ENCODE data around the gene PDIA6.
A peak's percentile ranks its signal among the peaks of the same experiment; 100 is the strongest.
"Not testable (repeated sequence)": the region's sequence is repeated elsewhere in the genome, so short reads cannot be mapped to it uniquely, and the experiment has no call there.

The PDIA6 gene

DNA sequence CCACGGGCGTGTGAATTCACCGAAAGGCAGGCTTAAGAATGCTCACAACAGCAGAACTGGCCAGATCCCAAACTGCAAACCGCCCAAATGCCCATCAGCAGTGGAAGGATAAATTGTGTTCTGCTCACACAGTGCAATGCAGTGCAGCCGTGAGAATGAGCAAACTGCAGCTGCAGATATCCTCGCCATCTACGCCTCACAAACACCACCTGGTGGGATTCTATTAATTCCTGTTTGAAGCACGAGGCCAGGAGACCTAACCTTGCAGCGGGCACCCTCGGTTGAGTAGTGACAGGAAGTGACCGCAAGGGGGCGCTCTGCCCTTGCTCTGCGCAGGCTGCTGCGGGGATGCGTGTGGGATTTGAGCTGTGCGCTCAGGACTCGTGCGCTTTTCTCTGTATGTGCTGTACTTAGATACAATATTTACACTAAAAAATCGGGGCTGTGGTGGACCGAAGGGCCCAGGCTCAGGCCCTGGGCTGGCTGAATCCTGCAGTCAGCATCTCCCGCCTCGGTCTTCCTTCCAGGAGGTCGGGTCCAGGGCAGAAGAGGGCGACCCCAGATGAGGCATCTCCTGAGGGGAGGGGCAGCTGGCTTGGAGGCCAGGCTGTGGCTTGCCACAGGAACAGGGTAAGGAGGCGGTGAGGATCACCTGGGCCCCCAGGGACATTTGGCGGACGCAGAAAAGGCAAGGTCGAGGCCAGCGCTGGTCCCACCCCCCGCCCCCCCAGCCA lies 19.8 kb upstream of the PDIA6 start:
- DNase-seq, result peak; percentile 76

- DNase-seq, result no peak
Measured at GRCh38 chr2:10831400-10831985, 18.9 kb upstream of the PDIA6 start.

DNA sequence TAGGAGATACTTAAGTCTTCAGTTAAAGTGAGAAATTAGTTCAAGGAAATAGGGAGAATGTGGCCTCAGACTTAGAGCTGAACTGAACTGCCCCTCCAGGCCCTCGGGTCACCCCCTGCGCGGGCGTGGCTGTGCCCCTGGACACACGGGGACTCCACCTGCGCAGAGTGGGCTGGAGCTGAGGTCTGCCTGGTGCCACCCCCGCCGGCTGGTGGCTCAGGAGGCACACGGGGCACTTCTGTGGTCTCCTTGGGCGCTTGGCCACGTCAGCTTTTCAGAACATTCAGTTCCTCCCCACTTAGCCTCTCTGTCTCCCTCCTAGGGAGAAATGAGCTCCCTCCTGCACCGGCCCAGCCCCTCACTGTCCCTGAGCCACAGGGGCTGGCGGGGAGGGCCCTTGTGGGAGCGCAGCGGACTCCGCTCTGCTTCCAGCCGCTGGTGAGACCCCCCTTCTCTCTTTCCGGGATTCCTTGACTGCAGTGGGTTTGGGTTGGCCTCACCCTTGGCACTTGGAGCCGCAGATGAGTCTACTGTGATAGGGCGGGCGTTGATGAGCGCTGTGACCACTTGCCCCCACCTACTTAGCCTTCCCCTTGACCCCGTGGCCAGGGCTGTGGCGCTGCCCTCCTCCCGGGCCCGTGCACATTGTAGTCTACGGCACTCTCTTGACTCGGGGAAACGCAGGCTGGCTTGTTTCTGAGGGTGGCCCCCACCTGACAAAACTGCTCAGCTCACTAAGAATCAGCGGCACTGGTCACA lies 18.2 kb upstream of the PDIA6 start:
- DNase-seq, result no peak

DNA sequence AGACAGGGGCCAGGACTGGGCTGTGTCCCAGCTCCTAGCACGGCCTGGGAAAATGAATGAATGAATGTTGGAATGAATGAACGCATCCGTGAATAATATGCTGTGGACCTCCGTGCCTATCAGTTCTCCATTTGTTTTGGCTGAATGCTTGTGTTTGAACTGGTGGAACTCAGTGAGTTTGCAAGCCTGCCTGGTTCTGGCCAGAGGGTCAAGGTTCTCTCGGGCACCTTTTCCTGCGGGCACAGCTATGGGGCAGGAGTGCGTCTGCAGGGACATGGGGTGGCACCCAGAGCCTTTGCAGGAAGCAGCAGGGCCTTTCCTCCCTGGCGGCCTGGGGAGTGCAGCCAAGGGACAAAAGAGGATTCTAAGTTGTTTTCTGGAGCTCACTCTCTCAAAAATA lies 17.6 kb upstream of the PDIA6 start:
- no peak for DNase-seq

- no peak for DNase-seq
Measured at GRCh38 chr2:10829299-10829698, 16.7 kb upstream of the PDIA6 start.

- DNase-seq, result no peak
Measured at GRCh38 chr2:10828346-10828745, 15.8 kb upstream of the PDIA6 start.

DNA sequence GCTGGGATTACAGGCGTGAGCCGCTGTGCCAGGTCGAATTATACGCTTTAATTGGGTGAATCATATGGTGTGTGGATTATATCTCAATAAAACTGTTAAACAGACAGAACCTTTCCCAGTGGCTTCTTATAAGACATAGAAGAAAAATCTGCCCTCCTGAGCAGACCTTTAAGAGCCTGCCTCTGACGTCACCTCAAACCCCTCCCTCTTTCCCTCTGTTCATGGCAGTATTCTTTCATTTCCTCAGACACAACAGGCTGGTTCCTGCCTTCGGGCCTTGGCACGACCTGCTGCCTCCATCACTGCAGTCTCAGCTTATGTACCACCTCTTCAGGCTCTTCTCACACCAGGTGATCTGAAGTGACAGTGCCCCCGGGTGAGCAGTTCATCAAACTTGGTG lies 14.0 kb upstream of the PDIA6 start:
- no peak for DNase-seq

DNA sequence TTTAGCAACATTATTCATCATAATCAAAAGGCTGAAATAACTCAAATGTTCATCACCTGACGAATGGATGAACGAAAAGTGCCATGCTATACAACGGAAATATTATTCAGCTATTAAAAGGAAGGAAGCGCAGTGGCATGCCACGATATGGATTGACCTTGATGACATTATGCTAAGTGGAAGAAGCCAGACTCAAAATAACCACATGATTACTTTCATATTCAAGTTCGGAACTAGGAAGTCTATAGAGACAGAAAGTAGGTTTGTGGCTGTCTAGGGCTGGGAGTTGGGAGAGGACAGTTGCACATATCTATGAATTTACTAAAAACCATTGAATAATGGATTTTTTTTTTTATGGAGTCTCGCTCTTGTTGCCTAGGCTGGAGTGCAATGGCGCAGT lies 13.4 kb upstream of the PDIA6 start:
- DNase-seq, result no peak

DNA sequence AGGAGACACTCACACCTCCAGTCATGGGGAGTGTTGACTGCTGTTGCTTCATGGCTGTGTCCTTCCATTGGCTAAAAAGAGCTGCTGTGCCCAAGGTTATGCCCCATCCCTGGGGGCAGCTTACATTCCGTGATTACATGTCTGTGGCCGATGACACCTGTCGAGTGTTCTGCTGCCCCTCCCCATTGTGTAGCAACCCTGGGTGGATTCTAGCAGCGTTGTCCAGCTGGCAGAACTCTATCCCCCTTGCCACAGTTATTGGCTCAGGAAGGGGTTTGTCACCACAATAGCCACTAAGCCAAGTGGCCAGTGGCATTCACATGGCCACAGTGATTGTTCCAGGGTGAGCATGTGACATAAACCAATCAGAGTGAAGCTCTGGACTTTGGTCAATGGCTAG lies 11.6 kb upstream of the PDIA6 start:
- DNase-seq, result no peak

- DNase-seq, result no peak
Measured at GRCh38 chr2:10820978-10821695, 8.6 kb upstream of the PDIA6 start.

DNA sequence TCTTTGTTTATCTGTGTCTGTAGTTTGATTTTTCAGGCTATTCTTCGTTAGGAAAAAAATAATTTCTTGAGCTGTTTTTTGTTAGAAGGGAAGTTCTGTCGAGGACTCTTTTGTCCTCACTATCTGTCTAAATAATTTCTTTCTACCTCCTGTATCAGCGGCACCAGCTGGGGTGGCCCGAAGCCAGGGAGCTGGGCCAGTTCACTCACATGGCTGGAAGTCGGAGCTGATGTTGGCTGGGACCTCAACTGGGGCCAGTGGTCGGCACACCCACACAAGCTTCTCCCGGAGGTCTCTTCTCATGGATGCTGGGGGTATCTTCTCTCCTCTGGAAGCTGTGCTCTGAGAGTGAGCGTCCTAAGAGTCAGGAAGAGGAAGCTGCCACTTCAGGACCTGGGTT lies 8.0 kb upstream of the PDIA6 start:
- no peak for DNase-seq

GRCh38 chr2:10819714-10820314 lies 7.2 kb upstream of the PDIA6 start:
- DNase-seq, result no peak

- DNase-seq, result no peak
Measured at GRCh38 chr2:10818984-10819383, 6.4 kb upstream of the PDIA6 start.

- DNase-seq, result not testable (repeated sequence)
Measured at GRCh38 chr2:10818305-10818704, 5.7 kb upstream of the PDIA6 start.

DNA sequence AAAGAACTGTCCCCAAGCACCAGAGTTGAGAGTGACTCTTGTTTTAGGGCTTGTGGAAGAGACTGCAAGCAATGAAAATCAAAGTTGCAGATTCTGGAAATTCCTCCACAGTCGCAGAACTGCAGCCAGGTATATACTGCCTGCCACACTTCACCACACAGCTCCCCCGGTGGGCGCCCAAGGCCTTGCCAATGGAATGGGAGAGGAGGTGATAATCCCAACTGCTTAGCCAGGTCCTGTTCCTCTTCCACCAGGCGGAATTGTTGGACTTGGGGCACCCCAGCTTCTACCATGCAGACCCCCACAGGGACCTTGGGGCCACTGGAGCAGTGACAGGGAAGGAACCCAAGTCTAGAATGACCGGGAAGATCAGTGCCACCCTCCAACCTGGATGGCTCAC lies 4.8 kb upstream of the PDIA6 start:
- DNase-seq, result no peak

DNA sequence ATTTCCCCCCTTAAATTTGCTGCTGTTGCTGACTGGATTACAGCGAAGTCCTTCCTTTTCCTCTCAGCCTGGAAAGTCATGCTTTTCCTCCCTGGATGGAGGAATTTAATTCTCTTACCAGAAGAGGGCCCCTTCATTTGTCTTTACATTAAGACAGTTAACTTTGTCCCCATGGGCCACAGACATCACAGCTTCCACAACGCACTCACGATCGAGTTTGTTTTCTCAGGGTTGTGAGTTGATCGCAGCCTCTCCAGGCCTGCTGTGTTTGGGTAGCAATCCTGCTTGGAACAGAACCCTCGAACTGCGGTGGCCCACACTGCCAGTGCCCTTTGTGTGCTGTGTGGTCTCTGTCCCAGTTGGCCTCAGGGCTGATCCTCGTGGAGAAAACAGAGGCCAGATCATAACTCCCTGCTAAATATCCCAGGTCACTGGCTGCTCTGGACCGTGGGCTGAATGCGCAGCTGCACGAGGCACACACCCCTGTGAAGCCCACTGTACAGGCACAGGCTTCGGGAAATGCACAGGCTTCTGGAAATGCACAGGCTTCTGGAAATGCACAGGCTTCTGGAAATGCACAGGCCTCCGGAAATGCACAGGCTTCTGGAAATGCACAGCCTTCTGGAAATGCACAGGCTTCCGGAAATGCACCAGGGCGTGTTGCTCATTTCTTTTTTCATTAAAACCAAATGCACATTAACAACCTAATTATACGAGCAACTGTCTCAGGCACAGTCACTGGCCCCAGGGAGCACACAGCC lies 2.2 kb upstream of the PDIA6 start:
- DNase-seq, result no peak

- no peak for DNase-seq
Measured at GRCh38 chr2:10814142-10814541, 1.6 kb upstream of the PDIA6 start.

GRCh38 chr2:10813163-10814138 lies 866 bp upstream of the PDIA6 start:
- not testable (repeated sequence) for DNase-seq

DNA sequence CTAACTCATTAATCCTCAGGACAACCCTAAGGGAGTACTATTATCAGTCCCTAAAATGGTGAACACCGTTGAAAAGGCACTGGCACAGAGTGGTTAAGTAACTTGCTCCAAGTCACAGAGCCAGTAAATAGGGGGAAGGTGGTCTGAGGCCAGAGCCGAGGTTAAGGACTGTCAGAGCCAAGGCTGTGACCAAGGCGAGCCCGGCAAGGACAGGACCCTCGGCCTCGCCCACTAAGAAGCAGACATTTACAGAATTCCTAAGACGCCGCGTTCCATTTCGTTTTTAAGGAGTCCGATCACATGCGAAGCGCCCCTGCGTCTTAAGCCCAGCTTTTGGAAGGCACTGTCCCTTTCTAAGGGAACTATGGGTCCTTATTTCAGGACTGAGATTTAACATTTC lies 1.1 kb downstream of the PDIA6 start:
- DNase-seq, result no peak

DNA sequence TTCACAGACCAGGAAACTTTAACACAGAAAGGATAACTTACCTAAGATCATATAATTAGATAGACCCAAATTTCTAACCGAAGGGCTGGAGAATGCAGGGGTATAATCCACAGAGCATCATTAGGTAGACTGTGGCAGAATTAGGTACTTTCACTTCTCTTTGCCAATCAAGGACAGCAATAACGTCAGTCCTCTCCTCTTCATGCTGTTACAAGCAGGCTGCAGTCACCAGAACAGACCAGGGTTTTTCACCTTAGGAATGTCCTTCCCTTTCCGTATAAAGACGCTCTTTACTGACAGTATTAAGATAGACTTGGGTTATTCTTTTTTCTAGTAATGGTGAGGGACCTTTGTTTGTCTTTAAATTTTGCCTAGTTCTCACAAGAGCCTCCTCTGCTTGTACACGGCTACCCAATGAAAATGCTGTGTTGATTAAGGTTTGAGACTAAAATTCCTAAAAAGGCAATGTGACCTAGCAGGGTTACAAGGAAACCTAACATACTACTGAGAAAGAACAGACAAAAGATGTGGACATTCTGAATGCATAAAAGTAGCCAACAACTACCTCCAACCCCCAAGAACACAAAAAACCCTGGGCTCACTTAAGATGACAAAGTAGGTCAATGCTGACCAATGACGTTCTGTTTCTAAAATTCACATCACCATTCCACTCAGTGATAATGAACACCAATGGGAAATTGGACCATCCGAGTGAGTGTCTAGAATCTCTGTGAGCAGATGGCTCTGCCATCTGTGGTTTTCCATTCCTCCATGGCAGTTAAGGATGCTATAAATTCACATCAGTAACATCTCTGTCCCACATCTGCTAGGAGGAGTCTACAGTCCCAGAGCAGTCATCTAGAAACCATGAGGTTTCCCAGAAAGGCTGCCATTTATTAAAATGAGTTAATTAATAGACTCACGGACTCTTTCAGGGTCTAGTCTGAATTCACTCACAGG lies 2.1 kb downstream of the PDIA6 start:
- no peak for DNase-seq
